ENCODE data around the gene CCT4.
"Not testable (repeated sequence)": the region's sequence is repeated elsewhere in the genome, so short reads cannot be mapped to it uniquely, and the experiment has no call there.

Gene CCT4

GRCh38 chr2:61878761-61879160, 9.7 kb downstream of the CCT4 start (continued):
- TF ChIP-seq POU6F1 (CRISPR knock-in tag; IDR thresholded peaks at IDR 0.05; ENCODE audit: borderline replicate concordance, low read depth) (no peak), ZNF565 (CRISPR knock-in tag; conservative IDR thresholded peaks at IDR 0.05; ENCODE audit: low read depth) (no peak)

- TF ChIP-seq TCF4 (CRISPR knock-in tag; IDR thresholded peaks at IDR 0.05; ENCODE audit: borderline replicate concordance): no peak
- no peak for TF ChIP-seq GLIS3 (CRISPR knock-in tag; IDR thresholded peaks at IDR 0.05)
- TF ChIP-seq ARNTL (CRISPR knock-in tag; IDR thresholded peaks at IDR 0.05; ENCODE audit: borderline replicate concordance, low read depth): no peak
- no peak for TF ChIP-seq ZNF8 (CRISPR knock-in tag; IDR thresholded peaks at IDR 0.05)
- TF ChIP-seq RARB (CRISPR knock-in tag; IDR thresholded peaks at IDR 0.05): no peak
- TF ChIP-seq ESRRG (CRISPR knock-in tag; IDR thresholded peaks at IDR 0.05): no peak
- no peak for TF ChIP-seq CSRNP3 (CRISPR knock-in tag; IDR thresholded peaks at IDR 0.05)
- no peak for TF ChIP-seq ZNF565 (CRISPR knock-in tag; conservative IDR thresholded peaks at IDR 0.05; ENCODE audit: low read depth)
- TF ChIP-seq ZNF70 (CRISPR knock-in tag; IDR thresholded peaks at IDR 0.05): no peak
- TF ChIP-seq ISL1 (CRISPR knock-in tag; IDR thresholded peaks at IDR 0.05): no peak
- no peak for ATAC-seq
Observed at GRCh38 chr2:61877571-61878245, 10.7 kb downstream of the CCT4 start.

- TF ChIP-seq CREB5 (CRISPR knock-in tag; IDR thresholded peaks at IDR 0.05; ENCODE audit: low read depth) (no peak), SNAI2 (CRISPR knock-in tag; IDR thresholded peaks at IDR 0.05) (no peak), CSRNP3 (CRISPR knock-in tag; IDR thresholded peaks at IDR 0.05) (no peak), ESRRG (CRISPR knock-in tag; IDR thresholded peaks at IDR 0.05) (no peak), POU6F1 (CRISPR knock-in tag; IDR thresholded peaks at IDR 0.05; ENCODE audit: borderline replicate concordance, low read depth) (no peak), OSR1 (CRISPR knock-in tag; IDR thresholded peaks at IDR 0.05) (no peak), ZFP30 (CRISPR knock-in tag; IDR thresholded peaks at IDR 0.05) (no peak), TOX (CRISPR knock-in tag; IDR thresholded peaks at IDR 0.05; ENCODE audit: borderline replicate concordance) (no peak), ZFP3 (CRISPR knock-in tag; IDR thresholded peaks at IDR 0.05) (no peak), RARB (CRISPR knock-in tag; IDR thresholded peaks at IDR 0.05) (no peak), ZC3H10 (CRISPR knock-in tag; IDR thresholded peaks at IDR 0.05) (no peak), PATZ1 (CRISPR knock-in tag; IDR thresholded peaks at IDR 0.05; ENCODE audit: borderline replicate concordance) (no peak), ARNTL (CRISPR knock-in tag; IDR thresholded peaks at IDR 0.05; ENCODE audit: borderline replicate concordance, low read depth) (no peak), ZNF70 (CRISPR knock-in tag; IDR thresholded peaks at IDR 0.05) (no peak), BACH2 (CRISPR knock-in tag; IDR thresholded peaks at IDR 0.05; ENCODE audit: borderline replicate concordance) (no peak), ISL1 (CRISPR knock-in tag; IDR thresholded peaks at IDR 0.05) (no peak), TCF4 (CRISPR knock-in tag; IDR thresholded peaks at IDR 0.05; ENCODE audit: borderline replicate concordance) (no peak), TSHZ2 (CRISPR knock-in tag; IDR thresholded peaks at IDR 0.05) (no peak)
- ATAC-seq: no peak
Observed at GRCh38 chr2:61876400-61876799, 12.1 kb downstream of the CCT4 start.

GRCh38 chr2:61866482-61867089, 21.9 kb downstream of the CCT4 start:
- not testable (repeated sequence) for ATAC-seq
